H1 (cell line): ENCODE measurements around the gene C3. TPM values are rescaled to one million over a fixed set of nuclear protein-coding genes. Genes with fewer than 3 reads are reported as not detected.

Experiments used
- CTCF ChIA-PET: fragments of 300-600 bp; sonication (Branson Sonifier 250); formaldehyde crosslinking; loops from one replicate; lab custom pipeline; 2021; ENCODE audit not compliant: partially characterized antibody; lab: Charles Lee
- POLR2A ChIA-PET: fragments of 300-600 bp; sonication (Branson Sonifier 250); formaldehyde crosslinking; loops from one replicate; lab custom pipeline; 2021; ENCODE audit warnings: inconsistent platforms; ENCODE audit not compliant: partially characterized antibody; lab: Charles Lee
- DNase-seq, 2 experiments: peaks; one replicate each; pipeline versions ENCODE4 v3.0.0 to v3.0.0-alpha.2; 2010 to 2022; ENCODE audit warnings: low spot score in 2 of 2, low read depth in 1 of 2, mixed read lengths in 1 of 2
- FAIRE-seq: peaks from 2 replicates; lab custom pipeline; 2011; peaks lifted over from hg19 to GRCh38; lab: Jason Lieb, UNC
- H2AFZ ChIP-seq: 2 replicates; pipeline ENCODE4 v1.8.1; 2012; ENCODE audit warnings: low read length, inconsistent platforms
- H2AK5ac ChIP-seq: 2 replicates; pipeline ENCODE4 v1.6.1; 2013; ENCODE audit warnings: low read depth, low read length
- H2BK120ac ChIP-seq: replicated peaks from 2 replicates; pipeline ENCODE3; 2013; ENCODE audit warnings: low read depth, low read length, inconsistent platforms
- H2BK12ac ChIP-seq: 2 replicates; pipeline ENCODE4 v1.6.1; 2013; ENCODE audit warnings: low read depth, low read length
- H2BK15ac ChIP-seq: 2 replicates; pipeline ENCODE4 v1.6.1; 2013; ENCODE audit warnings: low read length
- H2BK20ac ChIP-seq: 2 replicates; pipeline ENCODE4 v1.6.1; 2013; ENCODE audit warnings: low read length
- H2BK5ac ChIP-seq: 2 replicates; pipeline ENCODE4 v1.6.1; 2013; ENCODE audit warnings: low read depth, low read length
- H3K14ac ChIP-seq: 2 replicates; pipeline ENCODE4 v1.6.1; 2013; ENCODE audit warnings: inconsistent platforms; ENCODE audit not compliant: insufficient read length
- H3K18ac ChIP-seq: 2 replicates; pipeline ENCODE4 v1.6.1; 2013; ENCODE audit warnings: low read length; ENCODE audit errors: extremely low read depth
- H3K23ac ChIP-seq: 2 replicates; pipeline ENCODE4 v1.6.1; 2013; ENCODE audit warnings: inconsistent platforms; ENCODE audit not compliant: insufficient read length
- H3K23me2 ChIP-seq: 2 replicates; pipeline ENCODE4 v1.6.1; 2013; ENCODE audit warnings: low read depth, low read length
- H3K27ac ChIP-seq: 2 replicates; pipeline ENCODE4 v1.6.1; 2011; ENCODE audit warnings: low read depth, low read length, inconsistent platforms
- H3K27me3 ChIP-seq, 4 experiments: replicated peaks in 1 of 4; 1 replicate in 1 of 4; 2 replicates in 3 of 4; pipeline versions ENCODE4 v1.6.1 to v1.8.1; 2011 to 2013; ENCODE audit warnings: low read length in 3 of 4, mild to moderate bottlenecking in 3 of 4, inconsistent platforms in 2 of 4, mixed read lengths in 2 of 4, moderate library complexity in 1 of 4; ENCODE audit not compliant: control insufficient read depth in 3 of 4, insufficient read depth in 3 of 4; ENCODE audit errors: extremely low read depth in 1 of 4
- H3K36me3 ChIP-seq, 4 experiments: 2 replicates each; pipeline versions ENCODE4 v1.6.1 to v1.8.1; 2011 to 2013; ENCODE audit warnings: mild to moderate bottlenecking in 4 of 4, low read length in 3 of 4, moderate library complexity in 2 of 4, control low read depth in 1 of 4, inconsistent platforms in 1 of 4; ENCODE audit not compliant: insufficient read depth in 4 of 4, control insufficient read depth in 2 of 4
- H3K4ac ChIP-seq: replicated peaks from 2 replicates; pipeline ENCODE3; 2013; ENCODE audit warnings: low read length, low read depth, mixed read lengths, inconsistent platforms; ENCODE audit not compliant: insufficient read length
- H3K4me1 ChIP-seq, 4 experiments: replicated peaks in 1 of 4; 1 replicate in 1 of 4; 2 replicates in 3 of 4; pipeline versions ENCODE4 v1.6.1 to v1.8.1; 2011 to 2013; ENCODE audit warnings: low read length in 3 of 4, inconsistent platforms in 2 of 4, mixed read lengths in 1 of 4; ENCODE audit not compliant: insufficient read depth in 4 of 4, control insufficient read depth in 3 of 4
- H3K4me2 ChIP-seq, 2 experiments: 2 replicates each; pipeline versions ENCODE4 v1.6.1 to v1.8.1; 2011 to 2013; ENCODE audit warnings: low read depth in 2 of 2, low read length in 2 of 2, control low read depth in 1 of 2, inconsistent platforms in 1 of 2, mild to moderate bottlenecking in 1 of 2; ENCODE audit not compliant: insufficient read depth in 1 of 2
- H3K4me3 ChIP-seq, 4 experiments: fragments of 200-600, 300-600 bp in 1 of 4; sonication (generic), shearing (Covaris generic), sonication (Bioruptor Twin) in 1 of 4; 2 replicates each; pipeline versions ENCODE4 v1.5.1 to v1.8.1; 2011 to 2016; ENCODE audit warnings: low read length in 4 of 4, low read depth in 3 of 4, control low read depth in 2 of 4, inconsistent platforms in 2 of 4, mild to moderate bottlenecking in 2 of 4, mixed read lengths in 1 of 4, moderate library complexity in 1 of 4; ENCODE audit not compliant: insufficient read depth in 2 of 4; ENCODE audit errors: extremely low read depth in 1 of 4
- H3K56ac ChIP-seq: replicated peaks from 2 replicates; pipeline ENCODE3; 2013; ENCODE audit warnings: low read depth, mild to moderate bottlenecking, mixed read lengths, low read length, inconsistent platforms; ENCODE audit not compliant: insufficient read length
- H3K79me1 ChIP-seq: 2 replicates; pipeline ENCODE4 v1.6.1; 2013; ENCODE audit warnings: low read depth, low read length, control low read depth
- H3K79me2 ChIP-seq, 2 experiments: 2 replicates each; pipeline versions ENCODE4 v1.6.1 to v1.8.1; 2012 to 2013; ENCODE audit warnings: low read length in 2 of 2, mild to moderate bottlenecking in 2 of 2, inconsistent platforms in 1 of 2; ENCODE audit not compliant: insufficient read depth in 2 of 2, control insufficient read depth in 1 of 2
- H3K9ac ChIP-seq, 4 experiments: replicated peaks in 1 of 4; 1 replicate in 1 of 4; 2 replicates in 3 of 4; pipeline versions ENCODE4 v1.6.1 to v1.8.1; 2011 to 2013; ENCODE audit warnings: low read depth in 3 of 4, low read length in 3 of 4, control low read depth in 2 of 4, mild to moderate bottlenecking in 2 of 4, moderate library complexity in 2 of 4, inconsistent platforms in 1 of 4; ENCODE audit errors: extremely low read depth in 1 of 4
- H3K9me3 ChIP-seq, 2 experiments: 2 replicates each; pipeline versions ENCODE4 v1.6.1 to v1.8.1; 2012 to 2013; ENCODE audit warnings: mild to moderate bottlenecking in 2 of 2, moderate library complexity in 2 of 2, control low read depth in 1 of 2, inconsistent platforms in 1 of 2, low read depth in 1 of 2, low read length in 1 of 2, mixed read lengths in 1 of 2; ENCODE audit not compliant: insufficient read depth in 2 of 2
- H4K20me1 ChIP-seq, 2 experiments: replicated peaks in 1 of 2; 2 replicates each; pipeline versions ENCODE3 to v1.8.1; 2011 to 2013; ENCODE audit warnings: inconsistent platforms in 2 of 2, low read length in 2 of 2, mild to moderate bottlenecking in 1 of 2; ENCODE audit not compliant: insufficient read depth in 2 of 2, control insufficient read depth in 1 of 2
- H4K5ac ChIP-seq: 2 replicates; pipeline ENCODE4 v1.6.1; 2013; ENCODE audit warnings: low read length, low read depth, mixed read lengths, inconsistent platforms; ENCODE audit not compliant: insufficient read length
- H4K8ac ChIP-seq: 2 replicates; pipeline ENCODE4 v1.8.0; 2013; ENCODE audit warnings: mild to moderate bottlenecking, moderate library complexity, low read length, inconsistent platforms; ENCODE audit not compliant: insufficient read depth; ENCODE audit errors: extremely low read depth
- H4K91ac ChIP-seq: replicated peaks from 2 replicates; pipeline ENCODE3; 2013; ENCODE audit warnings: low read length, mixed read lengths, inconsistent platforms; ENCODE audit not compliant: insufficient read length
- BACH1 ChIP-seq: IDR thresholded peaks from 2 replicates; pipeline ENCODE4 v1.6.1; 2012; ENCODE audit warnings: low read length, improper control_type of control experiment
- BRCA1 ChIP-seq: IDR thresholded peaks from 2 replicates; pipeline ENCODE4 v1.6.1; 2012; ENCODE audit warnings: low read depth, low read length, improper control_type of control experiment
- HDAC2 ChIP-seq, 2 experiments: fragments of 300-600 bp in 1 of 2; sonication (generic) in 1 of 2; IDR thresholded peaks; 2 replicates each; pipeline ENCODE4 v1.6.1; 2011 to 2012; ENCODE audit warnings: low read depth in 2 of 2, low read length in 2 of 2, mild to moderate bottlenecking in 2 of 2, moderate library complexity in 2 of 2, borderline replicate concordance in 1 of 2, inconsistent platforms in 1 of 2
- JUND ChIP-seq: IDR thresholded peaks from 2 replicates; pipeline ENCODE4 v1.6.1; 2011; ENCODE audit warnings: mild to moderate bottlenecking, improper control_type of control experiment, low read length
- SP1 ChIP-seq: IDR thresholded peaks from 2 replicates; pipeline ENCODE4 v1.6.1; 2011; ENCODE audit warnings: low read depth, low read length
- TAF1 ChIP-seq: IDR thresholded peaks from 2 replicates; pipeline ENCODE4 v1.6.1; 2011; ENCODE audit warnings: mild to moderate bottlenecking, low read depth, low read length
- WGBS, 2 experiments: shearing (Covaris generic) in 1 of 2; methylation state at CpG; one replicate each; pipeline versions ENCODE4 v1.1.6 to v1.1.7; 2013 to 2015; ENCODE audit warnings: low lambda C conversion rate in 2 of 2, mixed read lengths in 2 of 2, inconsistent platforms in 1 of 2, low coverage in 1 of 2, missing lambda C conversion rate in 1 of 2; ENCODE audit not compliant: insufficient replicate concordance in 2 of 2, insufficient coverage in 1 of 2, insufficient read length in 1 of 2; ENCODE audit errors: extremely low coverage in 1 of 2, missing lambda C conversion rate in 1 of 2; 5-methylcytosine and 5-hydroxymethylcytosine counted together
- polyA plus RNA-seq, 7 experiments: library from polyadenylated mRNA; depleted of rRNA in 3 of 7; stranded (reverse) in 5 of 7; unstranded in 2 of 7; fragments of >200 nt in 5 of 7; fragments of 200-250 nt in 2 of 7; gene quantifications; 1 replicate in 5 of 7; 2 replicates in 1 of 7; 4 replicates in 1 of 7; pipeline versions ENCODE4 v1.2.1 to v1.2.3, GENCODE V29; 2011 to 2013; ENCODE audit warnings: missing spikeins in 2 of 7, mixed read lengths in 2 of 7
- total RNA-seq: library from RNA; stranded (reverse); fragmentation: NEBNext Ultra II Directional; extraction: Animal tissue kit (Norgen Biotek cat#: 25700); gene quantifications from 2 replicates; pipeline ENCODE4 v1.2.1, GENCODE V29; 2021
- TF ChIP-seq, protein P1 (sequence below), 3 experiments: IDR thresholded peaks; 1 replicate in 2 of 3; 2 replicates in 1 of 3; pipeline versions ENCODE4 v1.5.1 to v1.6.1; 2011; ENCODE audit warnings: low read length in 3 of 3, mild to moderate bottlenecking in 3 of 3, inconsistent platforms in 2 of 3, low read depth in 1 of 3, moderate library complexity in 1 of 3; ENCODE audit not compliant: insufficient read depth in 1 of 3; ENCODE audit errors: control extremely low read depth in 1 of 3

The C3 gene
- total and polyA plus RNA-seq, 2 of the 8 experiments (the other 6 are each of a cell fraction or from before 2014, with no cell fraction given) = 6.4 to 12.8 TPM

DNA sequence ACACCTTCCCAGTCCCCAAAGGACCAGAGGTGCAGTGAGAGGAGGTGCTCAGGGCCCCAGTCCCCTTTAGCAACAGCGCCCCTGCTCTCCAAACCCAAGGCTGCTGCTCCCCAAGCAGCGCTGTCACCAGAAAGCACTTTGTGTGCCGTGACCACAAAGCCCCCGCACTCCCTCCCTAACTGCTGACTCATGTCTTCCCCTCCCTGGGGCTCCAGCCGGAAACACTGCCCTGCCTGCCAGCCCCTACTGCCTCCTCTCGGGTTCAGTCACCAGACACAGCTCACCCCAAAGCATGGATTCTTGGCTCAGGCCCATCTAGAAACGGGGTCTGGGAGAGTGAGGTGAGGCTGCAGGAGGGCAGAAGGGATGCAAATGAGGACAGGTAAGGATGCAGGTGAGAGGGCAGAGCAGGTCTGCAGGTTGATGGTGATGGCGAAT, 45.6 kb downstream of the C3 start:
- CTCF ChIA-PET = interaction anchor here (0.7 kb wide), 1 partner anchor 158 kb away, joined by 4 read pairs; no protein-coding TSS in a partner anchor
- peak; percentile 39 to 68 for DNase-seq
- TF ChIP-seq BRCA1 (no peak), JUND (peak; percentile 63; the same call in 1 of the 2 replicates), HDAC2 (IDR thresholded peaks at IDR 0.05; ENCODE audit: borderline replicate concordance in 1 of 2, low read depth in 2 of 2, low read length in 2 of 2) (no peak), TAF1 (0 out of 2 replicates have a peak, but pooled peaks have one; percentile 32), BACH1 (peak; percentile 99), SP1 (no peak)
- TF ChIP-seq, protein P1, sequence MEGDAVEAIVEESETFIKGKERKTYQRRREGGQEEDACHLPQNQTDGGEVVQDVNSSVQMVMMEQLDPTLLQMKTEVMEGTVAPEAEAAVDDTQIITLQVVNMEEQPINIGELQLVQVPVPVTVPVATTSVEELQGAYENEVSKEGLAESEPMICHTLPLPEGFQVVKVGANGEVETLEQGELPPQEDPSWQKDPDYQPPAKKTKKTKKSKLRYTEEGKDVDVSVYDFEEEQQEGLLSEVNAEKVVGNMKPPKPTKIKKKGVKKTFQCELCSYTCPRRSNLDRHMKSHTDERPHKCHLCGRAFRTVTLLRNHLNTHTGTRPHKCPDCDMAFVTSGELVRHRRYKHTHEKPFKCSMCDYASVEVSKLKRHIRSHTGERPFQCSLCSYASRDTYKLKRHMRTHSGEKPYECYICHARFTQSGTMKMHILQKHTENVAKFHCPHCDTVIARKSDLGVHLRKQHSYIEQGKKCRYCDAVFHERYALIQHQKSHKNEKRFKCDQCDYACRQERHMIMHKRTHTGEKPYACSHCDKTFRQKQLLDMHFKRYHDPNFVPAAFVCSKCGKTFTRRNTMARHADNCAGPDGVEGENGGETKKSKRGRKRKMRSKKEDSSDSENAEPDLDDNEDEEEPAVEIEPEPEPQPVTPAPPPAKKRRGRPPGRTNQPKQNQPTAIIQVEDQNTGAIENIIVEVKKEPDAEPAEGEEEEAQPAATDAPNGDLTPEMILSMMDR (IDR thresholded peaks at IDR 0.05; ENCODE audit: control extremely low read depth in 1 of 3, insufficient read depth in 1 of 3, low read depth in 1 of 3, low read length in 3 of 3) = peak in 2 of 3 experiments; percentile 14 to 25; a peak in 2 of 4 replicates

More for the DNA sequence above, 45.6 kb downstream of the C3 start:
- no peak overlapping the region for H3K56ac ChIP-seq
- 24% methylated on average over 8 of the region's 8 CpGs; no CpG with 5 or more reads in 1 of the 2 experiments for WGBS, 2 experiments
- H4K20me1 ChIP-seq = no peaks in the 10 kb centered on the region
- H3K18ac ChIP-seq = no peak overlapping the region; the same call in 1 of the 2 replicates
- H3K27ac ChIP-seq = no peak overlapping the region
- H2BK12ac ChIP-seq = peak overlapping the region; percentile 90
- no peak overlapping the region for H3K4ac ChIP-seq
- no peak overlapping the region for H2AK5ac ChIP-seq
- peaks cover 3 to 13% (median 7%) of the 10 kb centered on the region in 4 experiments for H3K4me1 ChIP-seq
- H3K14ac ChIP-seq = no peak overlapping the region
- peak overlapping the region; percentile 76 for H2BK5ac ChIP-seq
- no peak for FAIRE-seq
- no peaks in the 10 kb centered on the region for H3K36me3 ChIP-seq
- H2BK15ac ChIP-seq = peak overlapping the region; percentile 95; the same call in 1 of the 2 replicates
- H3K79me1 ChIP-seq = no peaks in the 10 kb centered on the region
- H3K23ac ChIP-seq = no peak overlapping the region
- POLR2A ChIA-PET = interaction anchor here (1.0 kb wide), 1 partner anchor 66 kb away, joined by 3 read pairs; no protein-coding TSS in a partner anchor
- peak overlapping the region; percentile 54 for H4K8ac ChIP-seq
- peak overlapping the region; percentile 28 for H4K5ac ChIP-seq
- H3K9me3 ChIP-seq = no peaks in the 10 kb centered on the region
- H2AFZ ChIP-seq = peak overlapping the region; percentile 85
- no peak overlapping the region for H4K91ac ChIP-seq
- H3K79me2 ChIP-seq = no peaks in the 10 kb centered on the region
- H2BK20ac ChIP-seq = 0 out of 2 replicates have a peak overlapping the region, but pooled peaks have one; percentile 53
- H3K9ac ChIP-seq = no peak overlapping the region
- no peak overlapping the region for H2BK120ac ChIP-seq
- peak overlapping the region; percentile 21 to 56 for H3K4me2 ChIP-seq
- H3K27me3 ChIP-seq = no peaks in the 10 kb centered on the region
- peak overlapping the region in 1 of 4 experiments; percentile 16; a peak in 2 of 8 replicates for H3K4me3 ChIP-seq
- peaks cover 7% of the 10 kb centered on the region for H3K23me2 ChIP-seq
